HG03159 (cell line): Measurements from ENCODE around the gene IWS1.

Experiments used
- ATAC-seq: cut with Tn5 transposase; IDR thresholded peaks from one replicate; pipeline ENCODE4 v1.9.1; 2021; ENCODE audit warnings: mild to moderate bottlenecking, moderate library complexity; ENCODE audit not compliant: unreplicated experiment

Gene IWS1

DNA sequence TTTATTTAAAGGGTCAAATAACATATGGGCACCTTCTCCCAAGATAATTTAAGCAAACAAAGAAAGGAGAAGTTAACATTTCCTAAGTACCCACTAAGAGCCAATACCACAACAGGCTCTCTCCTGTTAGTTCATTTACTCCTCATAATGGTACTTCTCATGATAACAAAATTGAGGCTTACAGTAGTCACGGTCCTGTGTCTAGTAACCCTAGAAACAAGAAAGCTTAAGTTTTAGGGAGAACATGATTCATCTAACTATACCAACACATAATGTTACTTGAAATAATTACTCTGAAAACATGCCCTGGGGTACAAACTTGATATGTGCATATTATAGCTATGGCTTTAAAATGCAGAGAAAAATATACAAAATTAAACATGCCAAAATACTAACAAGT is 19.8 kb downstream of the IWS1 start:
- no peak for ATAC-seq

DNA sequence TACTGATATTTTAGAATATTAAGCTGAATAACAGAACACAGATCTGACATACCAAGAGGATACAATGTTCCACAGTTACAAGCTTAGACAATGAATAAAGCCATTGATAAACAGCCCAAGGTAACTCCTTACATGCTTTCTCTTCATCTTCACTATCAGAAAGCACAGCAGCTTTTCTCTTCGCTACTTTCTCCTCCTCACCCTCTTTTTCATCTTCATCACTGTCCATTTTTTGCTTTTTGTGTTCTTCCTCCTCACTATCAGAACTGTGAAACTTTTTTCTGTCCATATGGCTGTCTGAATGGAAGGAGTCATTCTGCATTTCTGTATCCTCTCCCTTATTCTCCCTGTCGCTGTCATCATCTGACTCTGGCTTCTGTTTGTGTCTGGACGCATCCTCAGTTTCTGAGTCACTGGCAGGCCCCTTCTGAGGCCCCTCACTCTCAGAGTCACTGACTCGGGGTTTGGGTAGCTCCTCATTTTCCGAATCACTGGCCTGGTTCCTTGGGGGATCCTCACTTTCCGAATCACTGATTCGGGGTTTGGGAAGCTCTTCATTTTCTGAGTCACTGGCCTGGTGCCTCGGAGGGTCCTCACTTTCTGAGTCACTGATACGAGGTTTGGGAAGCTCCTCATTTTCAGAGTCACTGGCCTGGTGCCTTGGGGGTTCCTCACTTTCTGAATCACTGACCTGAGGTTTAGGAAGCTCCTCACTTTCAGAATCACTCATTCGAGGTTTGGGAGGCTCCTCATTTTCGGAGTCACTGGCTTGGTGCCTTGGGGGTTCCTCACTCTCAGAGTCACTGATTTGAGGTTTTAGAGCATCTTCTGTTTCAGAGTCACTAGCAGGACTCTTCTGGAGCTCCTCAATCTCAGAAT is 21.5 kb downstream of the IWS1 start:
- ATAC-seq, result no peak

DNA sequence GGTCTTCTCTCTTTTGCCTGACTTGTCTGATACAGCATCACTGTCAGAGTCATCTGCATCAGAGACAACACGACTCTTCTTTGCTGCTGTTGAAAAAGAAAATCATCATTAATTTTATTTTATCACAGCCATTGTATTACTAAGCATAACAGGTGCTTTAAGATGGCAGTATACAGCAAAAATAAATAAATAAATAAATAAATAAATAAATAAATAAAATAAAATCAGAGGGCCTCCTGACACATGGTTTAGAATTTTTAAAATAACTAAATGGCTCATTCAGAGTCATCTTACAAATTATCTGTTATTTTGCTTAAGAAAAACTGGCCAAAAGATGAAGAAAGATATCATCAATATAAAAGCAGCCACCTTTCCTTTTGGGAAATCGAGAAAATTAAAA is 22.8 kb downstream of the IWS1 start:
- ATAC-seq, result no peak

DNA sequence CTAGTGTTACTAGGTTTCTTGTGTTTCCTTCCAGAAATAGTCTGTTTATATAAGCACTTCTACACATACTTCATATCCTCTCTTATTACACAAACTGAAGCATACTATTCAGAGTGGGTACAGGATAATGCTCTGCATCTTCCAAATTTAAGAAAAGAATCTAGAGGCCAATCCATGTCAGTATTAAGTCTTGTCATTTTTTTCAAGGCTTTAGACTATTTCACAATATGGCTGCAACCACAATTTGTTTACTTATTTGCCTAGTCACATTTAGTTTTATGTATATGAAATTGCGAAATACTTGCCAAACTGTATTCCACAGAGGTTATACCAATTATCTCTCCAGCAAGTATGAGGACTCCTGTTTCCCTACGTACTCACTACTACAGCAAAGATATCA is 27.9 kb downstream of the IWS1 start:
- ATAC-seq, result no peak

DNA sequence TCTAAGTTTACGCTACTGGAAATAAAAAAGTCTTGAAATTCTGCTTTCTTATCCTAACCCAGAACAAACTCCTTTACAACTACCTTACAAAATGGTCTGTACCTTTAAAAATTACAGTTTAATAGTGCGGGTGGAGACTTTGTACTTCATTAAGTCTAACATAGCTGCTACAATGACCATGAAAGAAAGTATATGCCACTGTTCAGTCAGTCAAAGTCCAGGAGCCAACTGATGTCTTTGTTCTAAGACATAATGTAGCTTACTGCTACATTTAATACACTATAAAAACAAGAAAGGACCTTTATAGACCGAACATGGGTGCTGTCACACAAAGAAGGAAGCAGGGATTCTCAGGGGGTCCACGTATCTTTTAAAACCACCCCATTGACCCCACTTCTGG is 36.0 kb downstream of the IWS1 start:
- ATAC-seq, result no peak

DNA sequence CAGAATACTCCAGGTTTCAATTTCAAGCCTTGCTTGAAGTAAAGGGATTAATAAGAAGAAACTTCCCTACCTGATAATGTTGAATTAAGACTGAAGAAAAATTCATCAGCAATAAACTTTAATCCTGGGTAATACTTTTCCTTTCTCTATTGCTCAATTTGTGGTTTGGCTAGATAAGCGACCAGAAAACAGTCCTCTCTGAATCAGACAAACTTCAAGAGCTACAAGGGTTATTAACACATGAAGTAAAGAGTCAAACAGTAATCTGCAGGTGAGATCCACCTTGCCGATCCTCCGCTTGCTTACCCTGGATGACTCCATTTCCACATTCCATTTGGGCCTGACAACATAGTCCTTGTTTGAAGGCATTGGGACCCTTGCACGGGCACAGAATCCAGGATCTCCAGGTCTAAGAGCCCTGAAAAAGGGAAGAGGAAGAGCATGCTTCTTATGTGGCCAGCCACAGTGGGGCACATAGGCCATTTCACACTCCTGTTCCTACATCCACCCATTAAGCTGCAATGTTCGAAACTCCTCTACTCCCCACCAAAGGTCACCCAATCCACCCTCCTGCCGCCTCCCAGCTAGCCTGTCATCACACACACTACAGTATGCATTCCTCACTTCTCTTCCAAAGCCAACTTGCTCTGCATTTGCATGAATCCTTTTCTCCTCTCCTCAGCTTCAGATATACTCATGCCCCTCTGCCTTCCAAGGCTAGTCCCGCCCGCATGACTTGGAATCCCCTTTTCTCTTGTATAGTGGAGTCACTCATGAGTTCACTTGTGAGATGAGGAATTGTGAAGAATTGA is 39.8 kb downstream of the IWS1 start:
- no peak for ATAC-seq

DNA sequence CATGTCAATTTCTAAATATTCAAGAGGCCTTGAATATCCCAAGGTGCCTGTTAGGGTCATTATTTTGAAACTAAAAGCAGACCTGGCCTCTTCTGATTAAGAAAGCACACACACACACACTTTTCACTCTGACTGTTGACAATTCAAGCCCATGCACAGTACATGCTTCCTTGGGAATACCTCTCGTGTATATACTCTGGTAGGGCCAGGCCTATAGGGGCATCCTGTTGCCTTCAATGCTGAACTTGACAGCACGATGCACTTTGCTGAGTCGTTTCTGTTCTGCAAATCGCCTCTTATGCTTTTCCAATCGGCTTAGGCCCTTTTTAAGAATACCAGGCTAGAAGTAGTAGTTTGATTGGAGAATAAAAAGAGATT is 40.6 kb downstream of the IWS1 start:
- ATAC-seq, result no peak

DNA sequence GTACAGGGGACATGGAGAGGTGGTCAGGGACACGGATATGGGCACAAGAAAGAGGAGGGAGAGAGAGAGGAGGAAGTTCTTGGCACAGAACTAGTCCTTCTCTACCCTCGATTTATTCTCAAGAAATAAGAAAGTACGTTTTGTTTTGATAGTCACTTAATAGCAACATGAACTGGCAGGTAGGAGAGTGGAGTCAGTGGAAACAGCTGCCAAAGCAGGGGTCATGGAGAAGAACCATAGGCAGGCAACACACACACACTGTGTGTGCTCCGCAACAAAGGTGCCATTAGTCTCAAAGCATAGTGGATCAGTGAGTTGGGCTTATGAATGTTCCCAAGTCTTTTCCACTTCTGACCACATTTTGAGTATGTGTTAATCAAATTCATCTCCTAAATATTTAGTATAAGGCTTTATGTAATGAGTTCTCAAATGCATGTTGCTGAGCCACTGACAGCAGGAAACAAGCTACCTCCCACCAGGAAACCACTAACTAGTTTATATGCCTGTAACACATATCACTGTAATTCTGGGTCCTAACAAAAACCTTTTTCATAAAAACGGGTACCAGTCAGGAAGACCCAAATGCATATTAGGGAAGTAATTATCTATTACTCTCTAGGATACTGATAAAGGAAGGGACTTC is 41.1 kb downstream of the IWS1 start:
- no peak for ATAC-seq

DNA sequence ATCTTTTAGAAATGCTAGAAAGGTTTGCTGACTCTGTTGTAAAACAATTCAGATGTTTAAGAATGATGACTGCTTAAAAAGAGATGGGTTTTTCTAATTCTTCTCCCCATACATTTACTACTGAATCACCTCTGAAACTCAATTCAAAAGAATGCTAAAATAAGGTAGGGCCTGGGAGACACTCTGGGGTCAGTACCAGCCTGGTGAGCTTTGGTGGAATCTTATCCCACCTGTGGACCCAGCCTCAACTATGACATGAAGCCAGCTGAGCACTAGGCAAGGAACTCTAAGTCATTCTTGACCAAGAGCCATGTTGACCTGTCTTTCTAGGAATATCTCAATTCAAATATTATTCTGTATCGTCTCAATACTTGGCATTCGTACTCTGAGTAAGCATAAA is 44.3 kb downstream of the IWS1 start:
- ATAC-seq, result no peak

DNA sequence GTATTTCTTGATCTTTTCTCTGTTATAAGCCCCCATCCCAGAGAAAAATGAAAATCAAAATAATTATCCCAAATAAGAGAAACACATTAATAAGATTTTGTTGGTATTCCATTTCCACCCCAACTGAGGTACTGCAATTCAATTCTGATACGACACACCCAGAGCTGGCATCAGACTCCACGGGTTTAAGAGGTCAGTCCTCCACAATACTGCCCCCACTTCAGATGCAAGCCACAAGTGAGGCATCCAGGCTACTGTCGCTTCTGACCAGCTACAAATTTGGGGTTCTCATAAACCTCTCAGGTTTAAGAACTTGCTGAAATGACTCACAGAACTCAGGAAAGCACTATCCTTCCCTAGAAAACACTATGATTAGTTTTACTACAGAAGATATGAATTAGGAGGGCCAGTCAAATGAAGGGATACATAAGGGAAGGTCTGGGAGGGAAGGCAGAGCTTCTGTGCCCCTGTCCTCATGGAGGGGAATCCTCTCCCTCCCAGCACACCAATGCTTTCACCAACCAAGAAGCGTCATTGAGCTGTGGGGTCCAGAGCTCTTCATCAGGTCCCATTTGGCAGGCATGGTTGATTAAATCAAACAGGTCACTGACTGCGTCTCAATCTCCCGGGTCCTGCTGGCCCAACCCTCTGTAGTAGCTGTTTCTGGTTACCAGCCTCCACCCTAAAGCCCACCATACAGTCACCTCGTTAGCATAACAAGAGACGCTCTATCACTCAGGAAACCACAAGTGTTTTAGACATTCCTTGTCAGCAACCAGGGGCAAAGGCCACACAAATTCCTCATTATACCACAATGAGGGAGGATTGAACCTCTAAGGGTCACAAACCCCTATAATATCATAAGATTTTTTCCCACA is 46.2 kb downstream of the IWS1 start:
- ATAC-seq, result no peak

- no peak for ATAC-seq
Observed at GRCh38 chr2:127479219-127479825, 47.0 kb downstream of the IWS1 start.

DNA sequence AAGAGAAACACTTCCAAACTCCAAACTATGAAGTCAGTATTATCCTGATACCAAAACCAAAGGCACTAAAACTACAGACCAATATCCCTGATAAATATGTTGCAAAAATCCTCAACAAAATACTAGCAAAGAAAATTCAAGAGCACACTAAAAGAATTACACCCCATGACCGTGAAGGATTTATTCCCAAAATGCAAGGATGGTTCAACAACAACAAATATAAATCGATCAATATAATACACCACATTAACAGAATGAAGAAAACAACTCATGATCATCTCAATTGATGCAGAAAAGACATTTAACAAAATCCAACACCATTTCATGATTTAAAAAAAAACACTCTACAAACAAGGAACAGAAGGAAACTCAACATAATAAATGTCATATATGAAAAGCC is 50.5 kb downstream of the IWS1 start:
- no peak for ATAC-seq

GRCh38 chr2:127472268-127472667 is 54.0 kb downstream of the IWS1 start:
- no peak for ATAC-seq

GRCh38 chr2:127471286-127471988 is 54.9 kb downstream of the IWS1 start:
- ATAC-seq, result no peak

GRCh38 chr2:127469974-127470373 is 56.3 kb downstream of the IWS1 start:
- ATAC-seq, result no peak

DNA sequence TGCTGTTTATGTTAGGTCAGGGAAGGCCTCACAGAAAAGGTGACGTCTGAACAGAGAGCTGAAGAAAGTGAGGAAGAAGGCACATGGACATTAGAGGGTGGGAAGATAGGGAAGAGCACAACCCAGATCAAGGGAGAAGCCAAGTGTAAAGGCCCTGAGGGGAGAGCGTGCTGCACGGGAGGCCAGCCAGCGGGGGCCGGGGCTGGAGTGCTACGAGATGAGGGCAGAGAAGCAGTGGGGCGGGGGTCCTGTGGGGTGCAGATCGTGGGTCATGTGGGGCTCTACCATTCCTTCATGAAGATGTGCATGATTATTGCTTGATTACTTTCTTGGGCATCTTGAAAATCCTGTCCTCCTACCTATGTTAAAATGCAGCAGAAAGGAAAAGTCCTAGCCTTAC is 57.2 kb downstream of the IWS1 start:
- no peak for ATAC-seq

DNA sequence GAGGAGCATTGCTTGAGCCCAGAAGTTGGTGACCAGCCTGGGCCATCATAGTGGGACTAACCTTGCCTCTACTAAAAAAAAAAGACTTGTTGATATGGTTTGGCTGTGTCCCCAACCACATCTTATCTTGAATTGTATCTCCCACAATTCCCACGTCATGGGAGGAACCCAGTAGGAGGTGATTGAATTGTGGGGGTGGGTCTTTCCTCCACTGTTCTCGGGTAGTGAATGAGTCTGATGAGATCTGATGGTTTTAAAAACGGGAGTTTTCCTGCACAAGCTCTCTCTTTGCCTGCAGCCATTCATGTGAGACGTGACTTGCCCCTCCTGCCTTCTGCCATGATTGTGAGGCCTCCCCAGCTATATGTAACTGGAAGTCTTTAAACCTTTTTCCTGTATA is 61.0 kb downstream of the IWS1 start:
- ATAC-seq, result no peak

DNA sequence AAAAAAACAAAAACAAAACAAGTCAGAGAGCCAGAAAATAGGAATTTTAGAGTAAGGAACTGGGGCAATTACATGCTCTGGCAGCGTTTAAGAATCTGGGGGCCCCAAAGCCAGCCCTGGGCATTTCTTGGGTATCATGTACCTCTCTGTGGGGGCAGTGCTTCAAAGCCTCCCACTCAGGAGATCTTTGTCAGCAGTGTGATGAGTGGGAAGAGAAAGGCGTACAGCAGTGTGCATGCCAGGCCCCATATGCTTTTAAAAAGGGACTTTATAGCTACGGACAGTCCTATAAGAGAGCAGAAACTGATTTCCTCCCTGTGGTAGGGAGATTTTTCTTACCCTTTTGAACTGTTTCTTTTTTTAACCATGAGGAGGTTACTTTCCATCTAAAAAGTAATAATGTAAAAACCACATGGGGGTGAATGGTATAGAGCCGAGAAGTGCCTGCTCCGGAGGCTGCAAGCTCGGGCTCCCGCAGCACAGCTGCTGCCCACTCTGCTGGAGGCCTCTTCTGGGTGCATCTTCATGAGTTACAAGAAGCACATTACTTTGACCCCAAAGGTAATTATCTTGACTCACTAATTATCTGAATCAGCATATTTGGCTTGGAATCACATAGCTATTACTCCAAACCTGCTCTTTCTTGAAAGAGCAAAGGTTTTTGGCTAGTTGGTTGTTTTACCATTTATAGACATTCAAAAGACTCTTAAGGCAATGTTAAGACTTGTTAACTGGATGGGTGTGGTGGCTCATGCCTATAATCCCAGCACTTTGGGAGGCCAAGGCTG is 61.6 kb downstream of the IWS1 start:
- no peak for ATAC-seq
